Osteocyte (in vitro differentiated cells): Measurements from ENCODE around the gene IFI44. TPM values are rescaled to one million over a fixed set of nuclear protein-coding genes. Genes with fewer than 3 reads are reported as not detected.

Experiments
- DNase-seq: peaks from one replicate; pipeline ENCODE4 v3.0.0; 2021; ENCODE audit warnings: mixed read lengths; ENCODE audit not compliant: unreplicated experiment; ENCODE audit errors: extremely low spot score
- H3K27ac Mint-ChIP-seq: one replicate; pipeline ENCODE4 v1.8.0; 2021; ENCODE audit warnings: mild to moderate bottlenecking, mixed read lengths; ENCODE audit not compliant: unreplicated experiment
- H3K27me3 Mint-ChIP-seq: one replicate; pipeline ENCODE4 v1.8.0; 2021; ENCODE audit warnings: mixed read lengths; ENCODE audit not compliant: unreplicated experiment
- H3K36me3 Mint-ChIP-seq: one replicate; pipeline ENCODE4 v1.8.0; 2021; ENCODE audit warnings: mixed read lengths; ENCODE audit not compliant: unreplicated experiment
- H3K4me1 Mint-ChIP-seq: one replicate; pipeline ENCODE4 v1.8.0; 2021; ENCODE audit warnings: mixed read lengths; ENCODE audit not compliant: unreplicated experiment
- H3K4me3 Mint-ChIP-seq: one replicate; pipeline ENCODE4 v1.8.0; 2021; ENCODE audit warnings: mild to moderate bottlenecking, moderate library complexity, mixed read lengths; ENCODE audit not compliant: unreplicated experiment
- H3K9me3 Mint-ChIP-seq: one replicate; pipeline ENCODE4 v1.8.0; 2021; ENCODE audit warnings: mixed read lengths; ENCODE audit not compliant: unreplicated experiment
- CTCF ChIP-seq: fragments of 200-600 bp; sonication (generic); IDR thresholded peaks from 2 replicates; pipeline ENCODE4 v1.5.0; 2021; ENCODE audit warnings: antibody characterized with exemption, mild to moderate bottlenecking, moderate library complexity
- total RNA-seq: library from RNA; stranded (reverse); gene quantifications from 2 replicates; pipeline ENCODE4 v1.2.1, GENCODE V29; 2021

The IFI44 gene
- total RNA-seq, 1 donor from 2014 or later, result 19.7 TPM

DNA sequence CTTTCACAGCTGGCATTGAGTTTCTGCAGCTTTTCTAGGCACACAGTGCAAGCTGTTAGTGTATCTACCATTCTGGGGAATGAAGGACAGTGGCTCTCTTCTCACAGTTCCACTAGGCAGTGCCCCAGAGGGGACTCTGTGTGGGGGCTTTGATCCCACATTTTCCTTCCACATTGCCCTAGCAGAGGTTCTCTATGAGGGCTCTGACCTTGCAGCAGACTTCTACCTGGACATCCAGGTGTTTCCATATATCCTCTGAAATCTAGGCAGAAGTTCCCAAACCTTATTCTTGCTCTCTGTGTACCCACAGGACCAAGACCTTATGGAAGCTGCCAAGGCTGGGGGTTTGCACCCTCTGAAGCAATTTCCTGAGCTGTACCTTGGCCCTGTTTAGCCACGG lies 2.4 kb upstream of the IFI44 start:
- Mint-ChIP-seq H3K4me3 (no peak overlapping the region), H3K36me3 (peaks cover 6% of the 10 kb centered on the region), H3K27ac (no peak overlapping the region), H3K27me3 (no peaks in the 10 kb centered on the region), H3K9me3 (peaks cover 5% of the 10 kb centered on the region), H3K4me1 (peaks cover 23% of the 10 kb centered on the region)
- no peak for TF ChIP-seq CTCF
- DNase-seq, result no peak

- H3K9me3 Mint-ChIP-seq, result no peaks in the 10 kb centered on the region
- peak overlapping the region; percentile 28 for H3K27ac Mint-ChIP-seq
- TF ChIP-seq CTCF, result no peak
- no peak for DNase-seq
- peaks cover 29% of the 10 kb centered on the region for H3K4me1 Mint-ChIP-seq
- H3K27me3 Mint-ChIP-seq, result no peaks in the 10 kb centered on the region
- peak overlapping the region; percentile 63 for H3K4me3 Mint-ChIP-seq
- H3K36me3 Mint-ChIP-seq, result peaks cover 9% of the 10 kb centered on the region
Observed at GRCh38 chr1:78650114-78650660, 556 bp downstream of the IFI44 start.

DNA sequence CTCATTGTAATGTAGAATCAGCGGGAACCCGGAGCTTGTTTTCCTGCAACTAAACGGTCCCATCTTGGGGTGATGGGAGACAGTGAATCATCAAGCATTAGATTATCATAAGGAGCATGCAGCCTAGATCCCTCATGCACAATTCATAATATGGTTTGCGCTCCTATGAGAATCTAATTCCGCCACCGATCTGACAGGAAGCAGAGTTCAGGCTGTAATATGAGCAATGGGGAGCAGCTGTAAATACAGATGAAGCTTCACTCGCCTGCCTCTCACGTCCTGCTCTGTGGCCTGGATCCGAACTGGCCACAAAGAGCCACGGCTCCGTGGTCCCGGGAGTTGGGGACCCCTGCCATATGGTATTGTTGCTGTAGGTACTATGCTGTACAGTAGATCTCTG lies 1.6 kb downstream of the IFI44 start:
- peaks cover 18% of the 10 kb centered on the region for H3K36me3 Mint-ChIP-seq

DNA sequence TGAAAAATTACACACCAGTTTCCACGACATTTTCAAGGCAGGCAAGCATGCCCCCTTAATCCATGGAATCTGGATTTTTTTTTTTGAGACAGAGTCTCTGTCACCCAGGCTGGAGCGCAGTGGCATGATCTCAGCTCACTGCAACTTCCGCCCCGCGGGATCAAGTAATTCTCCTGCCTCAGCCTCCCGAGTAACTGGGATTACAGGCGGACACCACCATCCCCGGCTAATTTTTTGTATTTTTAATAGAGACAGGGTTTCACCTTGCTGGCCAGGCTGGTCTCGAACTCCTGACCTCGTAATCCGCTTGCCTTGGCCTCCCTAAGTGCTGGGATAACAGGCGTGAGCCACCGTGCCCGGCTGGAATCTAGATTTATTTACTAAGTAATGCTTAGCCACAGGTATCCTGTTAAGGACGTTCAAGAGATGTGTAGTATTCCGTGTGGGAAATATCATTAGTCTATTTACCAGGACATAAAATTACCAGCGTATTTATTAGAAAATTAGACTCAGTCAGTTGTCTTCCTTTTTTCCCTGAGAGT lies 2.5 kb downstream of the IFI44 start:
- TF ChIP-seq CTCF, result no peak
- peaks cover 29% of the 10 kb centered on the region for H3K4me1 Mint-ChIP-seq
- H3K4me3 Mint-ChIP-seq, result no peak overlapping the region
- no peak overlapping the region for H3K27ac Mint-ChIP-seq
- no peak for DNase-seq
- H3K27me3 Mint-ChIP-seq, result no peaks in the 10 kb centered on the region
- no peaks in the 10 kb centered on the region for H3K9me3 Mint-ChIP-seq
- H3K36me3 Mint-ChIP-seq, result peaks cover 18% of the 10 kb centered on the region

More for the DNA sequence above, 1.6 kb downstream of the IFI44 start:
- H3K4me1 Mint-ChIP-seq, result peaks cover 29% of the 10 kb centered on the region
- H3K9me3 Mint-ChIP-seq, result no peaks in the 10 kb centered on the region
- DNase-seq, result no peak
- H3K27ac Mint-ChIP-seq, result no peak overlapping the region
- H3K4me3 Mint-ChIP-seq, result peak overlapping the region; percentile 30
- no peaks in the 10 kb centered on the region for H3K27me3 Mint-ChIP-seq
- no peak for TF ChIP-seq CTCF

GRCh38 chr1:78658901-78659300 lies 9.3 kb downstream of the IFI44 start:
- DNase-seq, result no peak
- Mint-ChIP-seq H3K36me3 (peaks cover 54% of the 10 kb centered on the region), H3K27me3 (no peaks in the 10 kb centered on the region), H3K4me1 (no peaks in the 10 kb centered on the region), H3K9me3 (no peaks in the 10 kb centered on the region), H3K27ac (no peak overlapping the region), H3K4me3 (no peak overlapping the region)
- no peak for TF ChIP-seq CTCF
